Measurements from ENCODE around the gene TMEM252. TPM values are rescaled to one million over a fixed set of nuclear protein-coding genes. Genes with fewer than 3 reads are reported as not detected.

The TMEM252 gene
- total and polyA plus RNA-seq, 7 donors: not detected

- DNase-seq: no peak
- Histone ChIP-seq H3K36me3 (no peaks in the 10 kb centered on the region), H3K4me1 (no peaks in the 10 kb centered on the region), H3K27ac (no peak overlapping the region), H3K9me3 (no peaks in the 10 kb centered on the region), H3K4me3 (no peak overlapping the region), H3K27me3 (no peaks in the 10 kb centered on the region)
- intact Hi-C loops (cut with DNase I): no loop called here
- 68 to 82% methylated on average over 7 of the region's 7 CpGs for WGBS, 2 donors
- TF ChIP-seq EP300 (IDR thresholded peaks at IDR 0.05) (no peak), POLR2AphosphoS5 (IDR thresholded peaks at IDR 0.05) (no peak), POLR2A (IDR thresholded peaks at IDR 0.05) (no peak)
- TF ChIP-seq, protein P1, sequence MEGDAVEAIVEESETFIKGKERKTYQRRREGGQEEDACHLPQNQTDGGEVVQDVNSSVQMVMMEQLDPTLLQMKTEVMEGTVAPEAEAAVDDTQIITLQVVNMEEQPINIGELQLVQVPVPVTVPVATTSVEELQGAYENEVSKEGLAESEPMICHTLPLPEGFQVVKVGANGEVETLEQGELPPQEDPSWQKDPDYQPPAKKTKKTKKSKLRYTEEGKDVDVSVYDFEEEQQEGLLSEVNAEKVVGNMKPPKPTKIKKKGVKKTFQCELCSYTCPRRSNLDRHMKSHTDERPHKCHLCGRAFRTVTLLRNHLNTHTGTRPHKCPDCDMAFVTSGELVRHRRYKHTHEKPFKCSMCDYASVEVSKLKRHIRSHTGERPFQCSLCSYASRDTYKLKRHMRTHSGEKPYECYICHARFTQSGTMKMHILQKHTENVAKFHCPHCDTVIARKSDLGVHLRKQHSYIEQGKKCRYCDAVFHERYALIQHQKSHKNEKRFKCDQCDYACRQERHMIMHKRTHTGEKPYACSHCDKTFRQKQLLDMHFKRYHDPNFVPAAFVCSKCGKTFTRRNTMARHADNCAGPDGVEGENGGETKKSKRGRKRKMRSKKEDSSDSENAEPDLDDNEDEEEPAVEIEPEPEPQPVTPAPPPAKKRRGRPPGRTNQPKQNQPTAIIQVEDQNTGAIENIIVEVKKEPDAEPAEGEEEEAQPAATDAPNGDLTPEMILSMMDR (IDR thresholded peaks at IDR 0.05): no peak
These were observed 37.3 kb upstream of the TMEM252 start for GRCh38 chr9:68577774-68578591.

GRCh38 chr9:68575817-68576216 is 35.1 kb upstream of the TMEM252 start:
- no peak overlapping the region for H3K4me3 ChIP-seq
- no peak for DNase-seq
- no peaks in the 10 kb centered on the region for H3K9me3 ChIP-seq
- 32 to 63% methylated on average over 5 of the region's 5 CpGs for WGBS, 2 donors
- no peaks in the 10 kb centered on the region for H3K4me1 ChIP-seq
- H3K27me3 ChIP-seq: no peaks in the 10 kb centered on the region
- no peak overlapping the region for H3K27ac ChIP-seq
- intact Hi-C loops (cut with DNase I): no loop called here
- no peaks in the 10 kb centered on the region for H3K36me3 ChIP-seq
- TF ChIP-seq EP300 (IDR thresholded peaks at IDR 0.05): no peak
- TF ChIP-seq POLR2AphosphoS5 (IDR thresholded peaks at IDR 0.05): no peak
- TF ChIP-seq, protein P1 (IDR thresholded peaks at IDR 0.05): no peak
- TF ChIP-seq POLR2A (IDR thresholded peaks at IDR 0.05): no peak

GRCh38 chr9:68574150-68574549 is 33.5 kb upstream of the TMEM252 start:
- intact Hi-C loops (cut with DNase I): no loop called here
- WGBS, 2 donors: 66 to 75% methylated on average over 3 of the region's 3 CpGs
- no peak for DNase-seq
- H3K36me3 ChIP-seq: no peaks in the 10 kb centered on the region
- H3K27ac ChIP-seq: no peak overlapping the region
- no peaks in the 10 kb centered on the region for H3K9me3 ChIP-seq
- H3K4me3 ChIP-seq: no peak overlapping the region
- no peaks in the 10 kb centered on the region for H3K4me1 ChIP-seq
- TF ChIP-seq, protein P1 (IDR thresholded peaks at IDR 0.05): peak in 1 of 4 experiments; percentile 22
- no peak for TF ChIP-seq EP300 (IDR thresholded peaks at IDR 0.05)
- no peaks in the 10 kb centered on the region for H3K27me3 ChIP-seq

DNA sequence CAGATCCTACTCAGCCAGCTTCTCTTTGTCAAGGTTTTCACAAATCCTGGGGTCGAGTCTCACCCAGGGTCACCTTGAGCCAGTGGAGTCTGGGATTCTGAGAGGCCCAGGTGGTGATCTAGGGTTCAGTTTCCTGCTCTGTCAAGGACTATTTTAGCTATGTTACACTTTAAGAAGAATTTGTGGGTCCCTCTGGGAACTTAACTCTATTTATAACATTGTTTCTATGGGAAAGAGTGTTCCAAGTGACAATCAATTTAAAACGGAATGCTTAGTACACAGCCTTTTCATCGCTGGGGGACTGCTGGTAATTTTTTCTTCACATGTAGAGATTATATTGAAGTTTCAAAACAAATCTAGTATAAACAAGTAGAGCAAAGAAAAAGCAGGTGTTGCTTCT is 26.9 kb upstream of the TMEM252 start:
- peak overlapping the region in 2 of 4 donors; percentile 16 to 53 for H3K27ac ChIP-seq
- DNase-seq: no peak
- intact Hi-C loops (cut with DNase I): loop anchor here (10.0 kb wide), 1 partner anchor 213 kb away; the partner anchor contains the start of gene PGM5

More for the DNA sequence above, 26.9 kb upstream of the TMEM252 start:
- Histone ChIP-seq H3K36me3 (no peaks in the 10 kb centered on the region), H3K4me1 (peaks cover 0 to 10% (median 6%) of the 10 kb centered on the region in 4 donors), H3K27me3 (no peaks in the 10 kb centered on the region), H3K9me3 (no peaks in the 10 kb centered on the region), H3K4me3 (no peak overlapping the region)
- TF ChIP-seq POLR2AphosphoS5 (IDR thresholded peaks at IDR 0.05) (no peak), POLR2A (IDR thresholded peaks at IDR 0.05) (no peak), EP300 (IDR thresholded peaks at IDR 0.05) (no peak)
- TF ChIP-seq, protein P1 (IDR thresholded peaks at IDR 0.05): no peak
- 90 to 91% methylated on average over 3 of the region's 3 CpGs for WGBS, 2 donors
